ENCODE results near the gene SLC30A1.
A peak's percentile ranks its signal among the peaks of the same experiment; 100 is the strongest.

Gene SLC30A1

DNA sequence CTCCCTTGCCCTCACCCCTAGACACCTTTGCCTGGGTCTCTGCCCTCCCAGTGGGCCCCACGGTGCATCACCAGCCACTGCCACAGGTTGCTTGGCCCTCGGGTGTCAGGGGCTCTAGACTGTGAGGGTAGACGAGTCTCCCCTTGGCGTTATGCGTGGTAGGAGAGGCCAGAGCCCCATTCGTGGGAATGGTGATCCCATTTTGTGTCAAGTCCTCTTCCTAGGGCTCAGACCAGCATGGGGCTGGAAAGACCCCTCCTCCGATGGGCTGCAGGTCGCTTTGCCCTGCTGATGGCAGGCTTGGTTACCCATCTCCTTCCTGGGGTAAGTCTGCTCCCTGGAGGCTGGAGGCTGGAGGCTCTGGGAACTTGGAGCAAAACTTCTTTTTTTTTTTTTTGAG is 42.4 kb downstream of the SLC30A1 start:
- no peaks in the 10 kb centered on the region for H3K36me3 Mint-ChIP-seq
- H3K27ac Mint-ChIP-seq: no peak overlapping the region
- peaks cover 14% of the 10 kb centered on the region for H3K27me3 Mint-ChIP-seq
- peaks cover 5% of the 10 kb centered on the region for H3K9me3 Mint-ChIP-seq
- DNase-seq: no peak
- H3K4me1 Mint-ChIP-seq: no peaks in the 10 kb centered on the region
- CTCF ChIA-PET: no interaction called here
- H3K4me3 Mint-ChIP-seq: no peak overlapping the region

- CTCF ChIA-PET: no interaction called here
- Mint-ChIP-seq H3K27me3 (peaks cover 18% of the 10 kb centered on the region), H3K36me3 (no peaks in the 10 kb centered on the region), H3K4me3 (no peak overlapping the region), H3K4me1 (no peaks in the 10 kb centered on the region), H3K9me3 (no peaks in the 10 kb centered on the region), H3K27ac (no peak overlapping the region)
- no peak for DNase-seq
Observed at GRCh38 chr1:211535346-211535745, 43.6 kb downstream of the SLC30A1 start.

- Mint-ChIP-seq H3K4me1 (no peaks in the 10 kb centered on the region), H3K27me3 (peaks cover 14% of the 10 kb centered on the region), H3K4me3 (no peak overlapping the region), H3K9me3 (no peaks in the 10 kb centered on the region), H3K27ac (no peak overlapping the region), H3K36me3 (no peaks in the 10 kb centered on the region)
- CTCF ChIA-PET: no interaction called here
- no peak for DNase-seq
Observed at GRCh38 chr1:211534545-211535291, 44.2 kb downstream of the SLC30A1 start.

- CTCF ChIA-PET: interaction anchor here (1.1 kb wide), 1 partner anchor 17 kb away, joined by 3 read pairs; no protein-coding TSS in a partner anchor
- no peak overlapping the region for H3K27ac Mint-ChIP-seq
Observed at GRCh38 chr1:211532088-211532444, 46.9 kb downstream of the SLC30A1 start.

GRCh38 chr1:211531194-211532087 is 47.5 kb downstream of the SLC30A1 start:
- DNase-seq: no peak
- Mint-ChIP-seq H3K9me3 (no peaks in the 10 kb centered on the region), H3K27me3 (peaks cover 13% of the 10 kb centered on the region), H3K4me3 (no peak overlapping the region), H3K36me3 (no peaks in the 10 kb centered on the region), H3K27ac (peak overlapping the region; percentile 33), H3K4me1 (peaks cover 19% of the 10 kb centered on the region)
- CTCF ChIA-PET: interaction anchor here (1.1 kb wide), 1 partner anchor 16 kb away, joined by 3 read pairs; no protein-coding TSS in a partner anchor

More at GRCh38 chr1:211532088-211532444, 46.9 kb downstream of the SLC30A1 start:
- Mint-ChIP-seq H3K4me1 (peaks cover 16% of the 10 kb centered on the region), H3K9me3 (no peaks in the 10 kb centered on the region), H3K4me3 (no peak overlapping the region), H3K27me3 (peaks cover 13% of the 10 kb centered on the region), H3K36me3 (no peaks in the 10 kb centered on the region)
- no peak for DNase-seq

- Mint-ChIP-seq H3K4me1 (peaks cover 23% of the 10 kb centered on the region), H3K27ac (no peak overlapping the region), H3K27me3 (peaks cover 13% of the 10 kb centered on the region), H3K9me3 (no peaks in the 10 kb centered on the region), H3K4me3 (no peak overlapping the region), H3K36me3 (no peaks in the 10 kb centered on the region)
- CTCF ChIA-PET: interaction anchor here (1.2 kb wide), 1 partner anchor 13 kb away, joined by 3 read pairs; no protein-coding TSS in a partner anchor
- no peak for DNase-seq
Observed at GRCh38 chr1:211530102-211530501, 48.9 kb downstream of the SLC30A1 start.

DNA sequence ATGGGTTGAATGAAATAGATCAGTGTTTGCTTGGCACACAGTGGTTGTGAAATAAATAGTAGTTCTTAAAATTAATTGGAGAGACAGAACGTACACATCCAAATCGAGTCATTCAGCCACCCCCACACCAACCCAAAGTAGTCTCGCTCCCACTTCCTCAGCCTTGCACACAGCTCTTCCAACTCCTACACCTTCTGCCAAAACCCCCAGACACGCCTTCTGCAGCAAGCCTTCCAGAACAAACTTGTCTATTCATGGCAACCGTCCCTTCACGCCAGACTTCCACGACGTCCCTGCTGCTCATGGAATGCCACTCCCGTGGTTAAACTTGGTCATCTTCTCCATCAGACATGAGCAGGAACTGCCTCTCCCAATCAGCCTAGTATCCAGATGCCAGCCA is 49.5 kb downstream of the SLC30A1 start:
- H3K27ac Mint-ChIP-seq: no peak overlapping the region
- no peaks in the 10 kb centered on the region for H3K36me3 Mint-ChIP-seq
- H3K9me3 Mint-ChIP-seq: no peaks in the 10 kb centered on the region
- CTCF ChIA-PET: interaction anchor here (0.6 to 1.2 kb wide), 3 partner anchors 11 to 15 kb away, joined by 3 to 4 read pairs (median 3); no protein-coding TSS in a partner anchor
- H3K27me3 Mint-ChIP-seq: peaks cover 13% of the 10 kb centered on the region
- peaks cover 23% of the 10 kb centered on the region for H3K4me1 Mint-ChIP-seq
- H3K4me3 Mint-ChIP-seq: no peak overlapping the region
- DNase-seq: no peak

- H3K27me3 Mint-ChIP-seq: peaks cover 13% of the 10 kb centered on the region
- CTCF ChIA-PET: interaction anchor here (0.6 to 1.4 kb wide), 3 partner anchors 11 to 14 kb away, joined by 3 to 4 read pairs (median 4); no protein-coding TSS in a partner anchor
- H3K27ac Mint-ChIP-seq: no peak overlapping the region
Observed at GRCh38 chr1:211529011-211529410, 50.0 kb downstream of the SLC30A1 start.

DNA sequence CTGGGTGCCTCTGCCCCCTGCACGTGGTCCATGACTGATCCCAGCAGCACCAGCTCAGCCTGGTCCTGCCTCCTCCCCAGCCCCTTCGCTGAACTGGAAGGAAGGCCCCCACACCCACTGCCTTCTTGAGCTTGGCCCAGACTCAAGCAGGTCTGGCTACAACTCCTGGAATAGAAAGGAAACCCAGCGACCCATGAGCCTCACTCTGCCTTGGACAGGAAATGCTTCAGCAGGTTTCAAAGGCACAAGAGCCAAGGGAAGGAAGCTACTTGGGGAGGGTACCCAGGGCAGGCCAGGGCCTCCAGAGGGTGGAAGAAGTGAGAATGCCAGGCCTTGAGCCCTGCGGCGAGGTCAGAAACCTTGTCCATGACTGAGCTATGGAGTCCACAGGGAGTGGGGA is 51.1 kb downstream of the SLC30A1 start:
- H3K27me3 Mint-ChIP-seq: peaks cover 13% of the 10 kb centered on the region
- H3K9me3 Mint-ChIP-seq: no peaks in the 10 kb centered on the region
- peaks cover 23% of the 10 kb centered on the region for H3K4me1 Mint-ChIP-seq
- H3K4me3 Mint-ChIP-seq: no peak overlapping the region
- CTCF ChIA-PET: interaction anchor here (0.9 to 1.4 kb wide), 4 partner anchors 9 to 126 kb away, joined by 4 to 8 read pairs (median 5); no protein-coding TSS in a partner anchor
- H3K36me3 Mint-ChIP-seq: no peaks in the 10 kb centered on the region
- DNase-seq: no peak
- no peak overlapping the region for H3K27ac Mint-ChIP-seq

More at GRCh38 chr1:211529011-211529410, 50.0 kb downstream of the SLC30A1 start:
- H3K4me3 Mint-ChIP-seq: no peak overlapping the region
- no peaks in the 10 kb centered on the region for H3K36me3 Mint-ChIP-seq
- no peak for DNase-seq
- H3K9me3 Mint-ChIP-seq: no peaks in the 10 kb centered on the region
- peaks cover 23% of the 10 kb centered on the region for H3K4me1 Mint-ChIP-seq

DNA sequence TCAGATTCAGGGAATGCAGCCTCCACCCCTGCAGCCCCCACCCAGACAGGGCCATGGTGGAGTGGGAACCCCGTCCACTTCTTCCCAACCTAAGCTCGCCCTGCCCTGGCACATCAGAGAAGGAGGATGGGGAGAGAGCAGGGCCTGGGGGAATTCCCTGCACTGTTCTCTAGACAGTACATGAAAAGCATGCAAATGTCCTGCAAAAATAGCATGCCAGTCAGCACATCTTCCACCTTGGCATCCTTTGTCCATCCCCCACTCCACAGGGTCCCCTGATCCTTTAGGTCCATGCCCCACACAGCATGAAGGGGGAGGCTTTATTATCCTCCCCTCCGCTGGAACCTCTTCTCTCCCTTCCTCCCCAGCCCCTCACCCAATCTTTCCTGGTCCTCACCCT is 52.0 kb downstream of the SLC30A1 start:
- CTCF ChIA-PET: interaction anchor here (1.4 kb wide), 1 partner anchor 12 kb away, joined by 4 read pairs; no protein-coding TSS in a partner anchor
- no peak for DNase-seq
- H3K27ac Mint-ChIP-seq: no peak overlapping the region

GRCh38 chr1:211526101-211526500 is 52.9 kb downstream of the SLC30A1 start:
- CTCF ChIA-PET: interaction anchor here (1.4 kb wide), 1 partner anchor 11 kb away, joined by 4 read pairs; no protein-coding TSS in a partner anchor
- peaks cover 9% of the 10 kb centered on the region for H3K27me3 Mint-ChIP-seq
- H3K9me3 Mint-ChIP-seq: no peaks in the 10 kb centered on the region
- H3K27ac Mint-ChIP-seq: no peak overlapping the region
- no peaks in the 10 kb centered on the region for H3K36me3 Mint-ChIP-seq
- no peak overlapping the region for H3K4me3 Mint-ChIP-seq
- DNase-seq: no peak
- H3K4me1 Mint-ChIP-seq: peaks cover 23% of the 10 kb centered on the region

More for the DNA sequence above, 52.0 kb downstream of the SLC30A1 start:
- peaks cover 23% of the 10 kb centered on the region for H3K4me1 Mint-ChIP-seq
- H3K9me3 Mint-ChIP-seq: no peaks in the 10 kb centered on the region
- peaks cover 13% of the 10 kb centered on the region for H3K27me3 Mint-ChIP-seq
- no peak overlapping the region for H3K4me3 Mint-ChIP-seq
- H3K36me3 Mint-ChIP-seq: no peaks in the 10 kb centered on the region

- peaks cover 23% of the 10 kb centered on the region for H3K4me1 Mint-ChIP-seq
- H3K27ac Mint-ChIP-seq: no peak overlapping the region
- no peak overlapping the region for H3K4me3 Mint-ChIP-seq
- H3K36me3 Mint-ChIP-seq: no peaks in the 10 kb centered on the region
- no peaks in the 10 kb centered on the region for H3K9me3 Mint-ChIP-seq
- no peak for DNase-seq
- CTCF ChIA-PET: interaction anchor here (0.6 kb wide), 1 partner anchor 29 kb away, joined by 3 read pairs; no protein-coding TSS in a partner anchor
- H3K27me3 Mint-ChIP-seq: peaks cover 7% of the 10 kb centered on the region
Observed at GRCh38 chr1:211525101-211525676, 53.8 kb downstream of the SLC30A1 start.

DNA sequence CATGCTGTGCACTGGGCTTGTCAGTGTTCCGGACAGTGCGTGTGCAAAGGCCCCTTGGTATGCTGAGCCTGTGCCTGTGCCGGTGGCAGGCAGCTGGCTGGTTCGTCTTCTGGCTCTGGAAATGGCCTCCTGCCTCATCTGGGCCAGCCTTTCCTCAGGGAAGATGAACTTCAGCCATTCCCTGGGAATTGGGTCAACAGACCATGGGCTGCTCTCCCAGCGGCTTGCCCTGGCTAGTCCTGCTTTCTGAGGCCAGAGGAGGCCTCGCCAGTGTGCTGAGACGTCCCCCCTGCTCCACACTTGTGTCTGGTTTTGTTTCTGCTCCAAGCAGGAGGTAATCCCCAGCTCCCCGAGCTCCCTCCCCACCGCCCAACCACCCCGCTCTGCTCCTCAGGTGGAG is 54.4 kb downstream of the SLC30A1 start:
- CTCF ChIA-PET: interaction anchor here (2.1 kb wide), 1 partner anchor 11 kb away, joined by 7 read pairs; no protein-coding TSS in a partner anchor
- no peak overlapping the region for H3K27ac Mint-ChIP-seq
- H3K27me3 Mint-ChIP-seq: peaks cover 12% of the 10 kb centered on the region
- no peaks in the 10 kb centered on the region for H3K9me3 Mint-ChIP-seq
- peaks cover 23% of the 10 kb centered on the region for H3K4me1 Mint-ChIP-seq
- no peaks in the 10 kb centered on the region for H3K36me3 Mint-ChIP-seq
- no peak for DNase-seq
- H3K4me3 Mint-ChIP-seq: no peak overlapping the region

DNA sequence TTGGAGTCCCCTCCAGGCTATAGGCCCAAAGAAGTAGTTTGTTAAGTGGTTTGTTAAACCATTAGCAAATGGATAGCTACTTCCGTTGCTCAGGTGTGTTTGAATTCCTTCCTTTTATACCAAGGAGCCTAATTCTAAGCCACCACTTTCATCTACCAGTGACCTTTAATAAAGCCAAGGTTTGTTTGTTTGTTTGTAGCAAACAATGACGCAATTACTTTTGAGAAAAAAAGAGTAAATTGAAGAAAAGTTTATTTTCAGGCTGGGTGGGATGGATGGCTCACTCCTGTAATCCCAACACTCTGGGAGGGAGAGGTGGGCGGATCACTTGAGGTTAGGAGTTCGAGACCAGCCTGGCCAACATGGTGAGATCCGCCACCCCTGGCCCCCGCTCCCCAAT is 56.2 kb downstream of the SLC30A1 start:
- CTCF ChIA-PET: interaction anchor here (2.1 kb wide), 1 partner anchor 9 kb away, joined by 7 read pairs; no protein-coding TSS in a partner anchor
- Mint-ChIP-seq H3K36me3 (no peaks in the 10 kb centered on the region), H3K4me1 (peaks cover 20% of the 10 kb centered on the region), H3K27ac (no peak overlapping the region), H3K9me3 (no peaks in the 10 kb centered on the region), H3K27me3 (peaks cover 9% of the 10 kb centered on the region), H3K4me3 (no peak overlapping the region)
- no peak for DNase-seq

Data from activated naive CD4-positive, alpha-beta T cell treated with anti-CD3 and anti-CD28 coated beads, Interleukin-2, amount 10 ng/mL, durations not matched to agents 7 days and 5 days (primary cell).